Urothelium cell line (cell line): ENCODE measurements around the gene SLC28A2.
"Not testable (repeated sequence)": the region's sequence is repeated elsewhere in the genome, so short reads cannot be mapped to it uniquely, and the experiment has no call there.

Experiments used
- DNase-seq: peaks from one replicate; pipeline ENCODE4 v3.0.0; 2011; ENCODE audit warnings: low spot score, mixed read lengths
- FAIRE-seq: peaks from 2 replicates; lab custom pipeline; 2011; peaks lifted over from hg19 to GRCh38; lab: Jason Lieb, UNC

SLC28A2 gene

DNA sequence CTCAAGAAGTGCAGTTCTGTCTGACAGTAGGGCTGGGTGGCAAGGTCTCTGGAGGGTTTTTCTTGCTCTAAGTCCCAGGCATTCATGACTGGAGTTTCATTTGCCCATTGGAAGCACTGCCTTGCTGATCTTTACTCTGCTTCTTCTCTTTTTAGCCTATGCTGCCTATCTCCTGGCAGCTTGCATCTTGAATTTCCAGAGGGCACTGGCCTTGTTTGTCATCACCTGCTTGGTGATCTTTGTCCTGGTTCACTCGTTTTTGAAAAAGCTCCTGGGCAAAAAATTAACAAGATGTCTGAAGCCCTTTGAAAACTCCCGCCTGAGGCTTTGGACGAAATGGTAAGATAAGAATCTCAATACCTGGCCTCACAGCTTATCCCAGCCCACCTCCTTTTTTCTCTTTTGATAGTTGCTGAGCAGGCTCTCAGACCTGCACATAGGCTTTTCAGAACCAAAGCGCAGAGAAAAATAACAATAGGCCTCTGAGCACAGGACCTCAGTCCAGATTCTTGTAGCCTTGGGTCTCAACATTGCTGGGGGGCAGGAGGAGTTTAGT is 10.9 kb downstream of the SLC28A2 start:
- DNase-seq, result no peak
- no peak for FAIRE-seq

DNA sequence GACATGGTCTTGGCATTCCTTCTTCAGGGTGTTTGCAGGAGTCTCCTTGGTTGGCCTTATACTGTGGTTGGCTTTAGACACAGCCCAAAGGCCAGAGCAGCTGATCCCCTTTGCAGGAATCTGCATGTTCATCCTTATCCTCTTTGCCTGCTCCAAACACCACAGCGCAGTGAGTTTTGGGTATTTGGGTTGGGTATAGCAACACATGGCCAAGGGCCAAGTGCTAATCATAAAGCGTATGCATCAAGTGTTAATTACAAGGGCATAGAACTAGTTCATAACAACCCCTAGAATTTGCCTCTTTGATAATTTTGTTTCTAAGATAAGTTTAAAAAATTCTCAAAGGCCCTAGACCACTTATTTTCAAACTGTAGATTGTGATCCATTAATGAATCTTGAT is 11.8 kb downstream of the SLC28A2 start:
- no peak for FAIRE-seq

DNA sequence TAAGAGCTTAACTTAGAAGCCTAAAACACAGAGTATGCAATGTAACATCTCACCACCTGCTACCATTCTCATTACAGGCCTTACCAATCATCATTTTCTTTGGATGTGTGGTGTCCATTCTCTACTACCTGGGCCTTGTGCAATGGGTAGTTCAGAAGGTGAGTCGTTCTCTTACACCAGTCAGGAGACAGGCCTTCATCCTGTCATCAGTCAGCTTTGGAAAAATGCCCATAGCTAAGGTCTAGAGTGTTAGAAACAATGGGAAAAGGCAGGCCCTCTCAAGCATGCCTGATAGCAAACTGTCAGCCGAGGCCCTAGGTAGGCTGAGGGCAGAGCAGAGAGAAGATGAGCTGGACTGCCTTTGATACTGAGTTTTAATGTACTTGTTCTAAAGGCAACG is 13.5 kb downstream of the SLC28A2 start:
- DNase-seq (no peak), FAIRE-seq (no peak)

More for the DNA sequence above, 11.8 kb downstream of the SLC28A2 start:
- DNase-seq, result no peak

DNA sequence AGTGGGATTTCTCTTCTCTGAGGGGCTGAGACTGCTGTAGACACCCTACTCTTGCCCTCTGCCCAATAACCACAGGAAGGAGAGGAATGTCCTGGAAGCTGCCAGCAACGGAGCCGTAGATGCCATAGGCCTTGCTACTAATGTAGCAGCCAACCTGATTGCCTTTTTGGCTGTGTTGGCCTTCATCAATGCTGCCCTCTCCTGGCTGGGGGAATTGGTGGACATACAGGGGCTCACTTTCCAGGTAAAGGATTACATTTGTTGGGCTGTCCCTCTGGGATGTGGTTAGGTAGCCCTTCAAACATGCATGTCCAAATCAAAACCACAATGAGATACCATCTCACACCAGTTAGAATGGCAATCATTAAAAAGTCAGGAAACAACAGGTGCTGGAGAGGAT is 16.1 kb downstream of the SLC28A2 start:
- no peak for FAIRE-seq
- no peak for DNase-seq

- FAIRE-seq (no peak), DNase-seq (no peak)
Observed at GRCh38 chr15:45274636-45275380, 22.8 kb downstream of the SLC28A2 start.

GRCh38 chr15:45276831-45277230 is 24.8 kb downstream of the SLC28A2 start:
- DNase-seq, result peak; percentile 31

GRCh38 chr15:45279024-45279698 is 27.1 kb downstream of the SLC28A2 start:
- peak; percentile 87 for FAIRE-seq

More at GRCh38 chr15:45276831-45277230, 24.8 kb downstream of the SLC28A2 start:
- FAIRE-seq, result no peak

DNA sequence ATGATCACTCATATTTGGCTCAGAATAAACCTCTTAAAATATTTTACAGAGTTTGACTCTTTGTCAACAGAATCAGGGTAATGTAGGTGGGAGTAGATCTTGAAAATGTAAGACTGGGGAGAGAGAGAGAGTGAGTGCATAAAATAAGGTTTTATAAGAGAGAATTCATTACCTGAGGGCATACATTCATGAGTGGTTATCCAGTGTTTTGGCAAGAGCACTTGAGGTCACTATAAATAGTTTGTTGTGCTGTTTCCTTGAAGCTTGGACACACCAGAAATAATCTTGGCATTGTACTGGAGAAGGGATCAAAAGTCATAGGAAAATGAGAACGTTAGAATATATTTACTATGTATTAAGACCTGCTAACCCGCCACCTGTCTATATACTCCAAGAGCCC is 33.4 kb downstream of the SLC28A2 start:
- DNase-seq, result no peak
- FAIRE-seq, result no peak

More at GRCh38 chr15:45279024-45279698, 27.1 kb downstream of the SLC28A2 start:
- peak; percentile 98 for DNase-seq

DNA sequence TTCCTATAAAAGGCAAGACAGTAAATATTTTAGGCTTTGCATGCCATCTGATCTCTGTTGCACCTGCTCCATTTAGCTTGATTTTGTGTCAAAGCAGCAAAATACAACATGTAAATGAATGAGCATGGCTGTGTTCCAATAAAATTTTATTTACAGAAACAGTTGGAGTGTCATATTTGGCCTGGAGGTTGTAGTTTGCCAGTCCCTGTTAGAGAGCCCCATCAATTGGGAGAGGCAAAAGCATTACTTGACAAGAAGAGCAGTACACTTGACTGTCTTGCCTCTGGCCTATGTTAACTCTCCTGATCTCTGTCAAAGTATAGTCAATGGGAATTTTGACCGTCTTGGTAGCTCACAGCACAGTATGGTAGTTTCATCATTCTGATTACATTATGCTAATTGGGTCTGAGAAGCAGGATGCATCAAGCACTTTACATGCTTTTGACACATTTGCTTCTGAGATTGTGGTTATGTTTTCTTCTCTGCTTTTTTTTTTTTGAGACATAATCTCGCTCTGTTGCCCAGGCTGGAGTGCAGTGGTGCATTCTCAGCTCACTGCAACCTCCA is 35.4 kb downstream of the SLC28A2 start:
- DNase-seq, result no peak
- no peak for FAIRE-seq

DNA sequence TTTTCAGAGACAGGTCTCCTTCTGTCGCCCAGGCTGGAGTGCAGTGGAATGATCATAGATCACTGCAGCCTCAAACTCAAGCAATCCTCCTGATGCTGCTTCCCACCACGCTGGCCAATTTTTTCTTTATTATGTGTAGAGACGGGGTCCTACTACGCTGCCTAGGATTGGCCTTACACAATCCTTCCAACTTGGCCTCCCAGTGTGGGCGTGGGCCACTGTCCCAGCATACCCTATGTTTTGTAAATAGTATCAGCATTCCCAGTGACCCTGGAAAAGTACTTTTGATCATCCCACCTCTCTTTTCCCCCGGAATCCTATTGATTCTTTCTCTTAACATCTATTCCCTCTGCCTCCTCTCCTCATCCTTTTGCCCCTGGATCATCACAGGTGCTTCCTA is 36.9 kb downstream of the SLC28A2 start:
- DNase-seq (no peak), FAIRE-seq (no peak)

GRCh38 chr15:45291822-45292582 is 40.0 kb downstream of the SLC28A2 start:
- FAIRE-seq (no peak), DNase-seq (no peak)

- FAIRE-seq, result not testable (repeated sequence)
Observed at GRCh38 chr15:45293326-45293725, 41.3 kb downstream of the SLC28A2 start.

GRCh38 chr15:45298964-45299378 is 46.9 kb downstream of the SLC28A2 start:
- FAIRE-seq, result not testable (repeated sequence)

More at GRCh38 chr15:45293326-45293725, 41.3 kb downstream of the SLC28A2 start:
- DNase-seq, result not testable (repeated sequence)

GRCh38 chr15:45304711-45305110 is 52.7 kb downstream of the SLC28A2 start:
- FAIRE-seq (no peak), DNase-seq (no peak)

More at GRCh38 chr15:45298964-45299378, 46.9 kb downstream of the SLC28A2 start:
- not testable (repeated sequence) for DNase-seq

DNA sequence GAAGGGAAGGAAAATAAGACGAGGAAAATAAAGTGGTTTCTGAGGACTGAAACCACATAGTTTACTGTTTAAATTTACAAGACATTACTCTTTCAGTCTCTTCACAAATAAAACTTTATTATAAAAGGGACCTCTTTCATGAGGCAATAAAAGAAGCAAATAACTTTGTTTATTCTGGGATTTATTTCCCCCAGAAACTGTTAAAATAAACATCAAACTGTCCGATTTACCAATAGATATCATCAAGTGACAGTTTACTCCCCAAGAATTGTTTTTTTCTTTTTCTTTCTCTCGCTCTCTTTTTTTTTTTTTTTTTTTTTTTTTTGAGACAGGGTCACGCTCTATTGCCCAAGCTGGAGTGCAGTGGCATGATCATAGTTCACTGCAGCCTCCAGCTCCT is 54.1 kb downstream of the SLC28A2 start:
- DNase-seq (no peak), FAIRE-seq (no peak)

GRCh38 chr15:45307230-45307924 is 55.3 kb downstream of the SLC28A2 start:
- no peak for FAIRE-seq
- DNase-seq, result peak; percentile 50

DNA sequence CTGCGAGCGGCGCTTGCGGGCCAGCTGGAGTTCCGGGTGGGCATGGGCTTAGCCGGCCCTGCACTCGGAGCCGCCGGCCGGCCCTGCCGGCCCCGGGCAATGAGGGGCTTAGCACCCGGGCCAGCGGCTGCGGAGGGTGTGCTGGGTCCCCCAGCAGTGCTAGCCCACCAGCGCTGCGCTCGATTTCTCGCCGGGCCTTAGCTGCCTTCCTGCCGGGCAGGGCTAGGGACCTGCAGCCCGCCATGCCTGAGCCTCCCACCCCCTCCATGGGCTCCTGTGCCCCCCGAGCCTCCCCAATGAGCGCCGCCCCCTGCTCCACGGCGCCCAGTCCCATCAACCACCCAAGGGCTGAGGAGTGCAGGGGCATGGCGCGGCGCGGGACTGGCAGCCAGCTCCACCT is 62.1 kb downstream of the SLC28A2 start:
- not testable (repeated sequence) for DNase-seq, FAIRE-seq

DNA sequence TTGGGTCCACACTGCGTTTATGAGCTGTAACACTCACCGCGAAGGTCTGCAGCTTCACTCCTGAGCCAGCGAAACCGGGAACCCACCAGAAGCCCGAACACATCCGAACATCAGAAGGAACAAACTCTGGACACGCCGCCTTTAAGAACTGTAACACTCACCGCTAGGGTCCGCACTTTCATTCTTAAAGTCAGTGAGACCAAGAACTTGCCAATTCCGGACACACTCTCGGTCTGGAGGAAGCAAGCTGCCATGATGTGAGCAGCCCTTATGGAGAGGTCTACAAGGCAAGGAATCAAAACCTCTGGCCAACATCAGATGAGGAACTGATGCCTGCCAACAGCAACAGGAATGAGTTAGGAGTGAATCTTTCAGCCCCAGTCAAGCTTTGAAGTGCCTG is 62.9 kb downstream of the SLC28A2 start:
- DNase-seq (no peak), FAIRE-seq (no peak)

GRCh38 chr15:45319472-45320214 is 67.6 kb downstream of the SLC28A2 start:
- DNase-seq (no peak), FAIRE-seq (no peak)
